Epithelial cell of esophagus (primary cell): ENCODE results near the gene DPH1.

ENCODE experiments used
- DNase-seq: peaks from one replicate; pipeline ENCODE4 v3.0.0; 2010; ENCODE audit warnings: low read depth
- H3K4me3 ChIP-seq: 2 replicates; pipeline ENCODE4 v1.5.1; 2011; ENCODE audit warnings: mild to moderate bottlenecking, low read length, control low read depth
- CTCF ChIP-seq: IDR thresholded peaks from 2 replicates; pipeline ENCODE4 v1.5.1; 2011; ENCODE audit warnings: low read depth, mild to moderate bottlenecking, low read length, control low read depth, inconsistent platforms; ENCODE audit not compliant: insufficient read depth; ENCODE audit errors: missing control alignments

DPH1 gene

GRCh38 chr17:2055292-2056205 lies 25.6 kb downstream of the DPH1 start:
- no peak for DNase-seq
- no peak for TF ChIP-seq CTCF
- H3K4me3 ChIP-seq: peak overlapping the region; percentile 25

DNA sequence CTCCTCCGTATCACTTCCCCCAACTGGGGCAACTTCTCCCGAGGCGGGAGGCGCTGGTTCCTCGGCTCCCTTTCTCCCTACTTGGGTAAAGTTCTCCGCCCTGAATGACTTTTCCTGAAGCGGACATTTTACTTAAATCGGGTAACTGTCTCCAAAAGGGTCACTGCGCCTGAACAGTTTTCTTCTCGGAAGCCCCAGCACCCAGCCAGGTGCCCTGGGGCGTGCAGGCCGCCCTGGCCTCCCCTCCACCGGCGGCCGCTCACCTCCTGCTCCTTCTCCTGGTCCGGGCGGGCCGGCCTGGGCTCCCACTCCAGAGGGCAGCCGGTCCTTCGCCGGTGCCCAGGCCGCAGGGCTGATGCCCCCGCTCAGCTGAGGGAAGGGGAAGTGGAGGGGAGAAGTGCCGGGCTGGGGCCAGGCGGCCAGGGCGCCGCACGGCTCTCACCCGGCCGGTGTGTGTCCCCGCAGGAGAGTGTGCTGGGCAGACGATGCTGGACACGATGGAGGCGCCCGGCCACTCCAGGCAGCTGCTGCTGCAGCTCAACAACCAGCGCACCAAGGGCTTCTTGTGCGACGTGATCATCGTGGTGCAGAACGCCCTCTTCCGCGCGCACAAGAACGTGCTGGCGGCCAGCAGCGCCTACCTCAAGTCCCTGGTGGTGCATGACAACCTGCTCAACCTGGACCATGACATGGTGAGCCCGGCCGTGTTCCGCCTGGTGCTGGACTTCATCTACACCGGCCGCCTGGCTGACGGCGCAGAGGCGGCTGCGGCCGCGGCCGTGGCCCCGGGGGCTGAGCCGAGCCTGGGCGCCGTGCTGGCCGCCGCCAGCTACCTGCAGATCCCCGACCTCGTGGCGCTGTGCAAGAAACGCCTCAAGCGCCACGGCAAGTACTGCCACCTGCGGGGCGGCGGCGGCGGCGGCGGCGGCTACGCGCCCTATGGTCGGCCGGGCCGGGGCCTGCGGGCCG lies 26.5 kb downstream of the DPH1 start:
- DNase-seq: no peak
- H3K4me3 ChIP-seq: no peak overlapping the region
- no peak for TF ChIP-seq CTCF

GRCh38 chr17:2057175-2057759 lies 27.3 kb downstream of the DPH1 start:
- H3K4me3 ChIP-seq: no peak overlapping the region
- no peak for DNase-seq
- TF ChIP-seq CTCF: no peak

GRCh38 chr17:2057760-2058585 lies 28.0 kb downstream of the DPH1 start:
- no peak for TF ChIP-seq CTCF
- no peak overlapping the region for H3K4me3 ChIP-seq

DNA sequence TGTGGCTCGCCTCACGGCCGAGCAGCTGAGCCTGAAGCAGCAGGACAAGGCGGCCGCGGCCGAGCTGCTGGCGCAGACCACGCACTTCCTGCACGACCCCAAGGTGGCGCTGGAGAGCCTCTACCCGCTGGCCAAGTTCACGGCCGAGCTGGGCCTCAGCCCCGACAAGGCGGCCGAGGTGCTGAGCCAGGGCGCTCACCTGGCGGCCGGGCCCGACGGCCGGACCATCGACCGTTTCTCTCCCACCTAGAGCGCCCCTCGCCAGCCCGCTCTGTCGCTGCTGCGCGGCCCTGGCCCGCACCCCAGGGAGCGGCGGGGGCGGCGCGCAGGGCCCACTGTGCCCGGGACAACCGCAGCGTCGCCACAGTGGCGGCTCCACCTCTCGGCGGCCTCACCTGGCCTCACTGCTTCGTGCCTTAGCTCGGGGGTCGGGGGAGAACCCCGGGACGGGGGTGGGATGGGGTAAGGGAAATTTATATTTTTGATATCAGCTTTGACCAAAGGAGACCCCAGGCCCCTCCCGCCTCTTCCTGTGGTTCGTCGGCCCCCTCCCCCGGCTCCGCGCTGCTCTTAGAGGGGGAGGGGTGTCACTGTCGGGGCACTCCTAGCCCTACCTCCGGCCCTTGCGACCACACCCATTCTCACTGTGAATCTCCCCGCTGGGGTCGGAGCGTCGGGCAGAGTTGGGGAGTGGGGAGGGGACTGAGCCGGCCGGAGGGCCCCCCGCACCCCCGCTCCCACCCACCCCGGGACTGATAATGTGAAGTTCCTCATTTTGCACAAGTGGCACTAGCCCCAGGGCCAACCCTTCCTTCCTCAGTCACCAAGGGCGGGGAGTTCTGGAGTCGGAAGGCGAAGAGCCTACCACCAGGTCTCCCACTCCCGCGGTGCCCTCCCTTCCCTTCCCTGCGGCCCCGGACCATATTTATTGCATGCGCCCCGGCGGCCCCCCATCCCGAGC lies 28.9 kb downstream of the DPH1 start:
- peak; percentile 56 for TF ChIP-seq CTCF
- H3K4me3 ChIP-seq: no peak overlapping the region
- DNase-seq: peak; percentile 70

More at GRCh38 chr17:2057760-2058585, 28.0 kb downstream of the DPH1 start:
- no peak for DNase-seq
